HL-60 (cell line): ENCODE data around the gene TOP1.

Experiments
- DNase-seq, 2 experiments: peaks; one replicate each; pipeline ENCODE4 v3.0.0-alpha.2; 2010 to 2020; ENCODE audit warnings: low read depth in 1 of 2, low spot score in 1 of 2
- H3K27ac ChIP-seq: fragments of 250-450 bp; sonication (Bioruptor Pico); replicated peaks from 2 replicates; pipeline ENCODE4 v1.5.1; 2020; ENCODE audit warnings: mild to moderate bottlenecking, moderate library complexity
- H3K27me3 ChIP-seq: fragments of 250-450 bp; sonication (Bioruptor Pico); 2 replicates; pipeline ENCODE4 v1.5.1; 2021; ENCODE audit warnings: mild to moderate bottlenecking, moderate library complexity; ENCODE audit not compliant: insufficient read depth, poor library complexity, severe bottlenecking
- H3K4me3 ChIP-seq: replicated peaks from 2 replicates; pipeline ENCODE4 v1.5.1; 2011; ENCODE audit warnings: mild to moderate bottlenecking, control low read depth, low read length; ENCODE audit not compliant: insufficient read depth
- GABPA ChIP-seq: IDR thresholded peaks from 2 replicates; pipeline ENCODE4 v1.6.1; 2012; ENCODE audit warnings: low read depth
- POLR2AphosphoS5 ChIP-seq: IDR thresholded peaks from 2 replicates; pipeline ENCODE4 v1.6.1; 2012; ENCODE audit warnings: low read depth
- SPI1 ChIP-seq: IDR thresholded peaks from 2 replicates; pipeline ENCODE4 v1.6.1; 2012; ENCODE audit warnings: low read depth, mild to moderate bottlenecking, borderline replicate concordance
- long read RNA-seq: library from polyadenylated mRNA; unstranded; transcript quantifications from one replicate; pipeline ENCODE4 v2.0.0, GENCODE V29; 2020
- TF ChIP-seq, protein P1 (sequence below): IDR thresholded peaks from 2 replicates; pipeline ENCODE4 v1.6.1; 2012; ENCODE audit warnings: low read depth; ENCODE audit not compliant: insufficient replicate concordance
- TF ChIP-seq, protein P2 (sequence below): IDR thresholded peaks from one replicate; pipeline ENCODE4 v1.5.1; 2011; ENCODE audit warnings: low read length, control low read depth, inconsistent platforms; ENCODE audit not compliant: insufficient read depth

The TOP1 gene
- long read RNA-seq, partial matches to known transcripts = 20 of 24 reads
- long read RNA-seq, other reads (novel, unspliced or antisense) = 3 of 24 reads

DNA sequence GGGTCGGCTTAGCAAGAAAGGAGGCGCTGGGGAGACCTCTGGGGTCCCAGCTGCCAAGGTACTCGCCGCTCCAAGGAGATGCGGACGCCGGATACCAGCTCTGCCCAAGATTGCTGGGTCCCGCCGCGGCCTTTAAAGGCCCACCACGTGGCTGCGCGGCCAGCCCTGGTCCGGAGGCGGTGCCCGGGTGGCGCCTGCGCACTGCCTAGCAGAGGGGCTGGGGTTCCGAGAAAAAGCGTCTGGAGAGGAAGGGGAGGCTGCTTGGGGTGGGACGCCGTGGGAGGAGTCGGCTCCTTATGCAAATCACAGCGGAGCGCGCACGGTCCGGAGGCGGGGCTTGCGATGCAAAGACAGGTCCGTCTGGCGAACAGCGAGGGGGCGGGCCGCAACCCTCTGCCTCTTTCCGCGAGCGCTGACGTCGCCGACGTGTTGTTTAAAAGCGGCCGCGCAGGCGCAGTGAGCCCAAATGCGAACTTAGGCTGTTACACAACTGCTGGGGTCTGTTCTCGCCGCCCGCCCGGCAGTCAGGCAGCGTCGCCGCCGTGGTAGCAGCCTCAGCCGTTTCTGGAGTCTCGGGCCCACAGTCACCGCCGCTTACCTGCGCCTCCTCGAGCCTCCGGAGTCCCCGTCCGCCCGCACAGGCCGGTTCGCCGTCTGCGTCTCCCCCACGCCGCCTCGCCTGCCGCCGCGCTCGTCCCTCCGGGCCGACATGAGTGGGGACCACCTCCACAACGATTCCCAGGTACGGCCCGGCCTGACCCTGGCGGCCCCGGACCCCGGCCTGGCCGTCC is at the start of gene TOP1:
Gene TOP1, plus strand, starts transcription at position 464 of the 791 bp plus-strand sequence. Its CDS starts 246 bp downstream, at position 710.
- peak within 1 kb of the TSS; percentile 78 for H3K4me3 ChIP-seq
- peak; percentile 85 for TF ChIP-seq POLR2AphosphoS5
- no peak for TF ChIP-seq GABPA
- TF ChIP-seq SPI1 = peak; percentile 47; the same call in 1 of the 2 replicates
- TF ChIP-seq, protein P1, sequence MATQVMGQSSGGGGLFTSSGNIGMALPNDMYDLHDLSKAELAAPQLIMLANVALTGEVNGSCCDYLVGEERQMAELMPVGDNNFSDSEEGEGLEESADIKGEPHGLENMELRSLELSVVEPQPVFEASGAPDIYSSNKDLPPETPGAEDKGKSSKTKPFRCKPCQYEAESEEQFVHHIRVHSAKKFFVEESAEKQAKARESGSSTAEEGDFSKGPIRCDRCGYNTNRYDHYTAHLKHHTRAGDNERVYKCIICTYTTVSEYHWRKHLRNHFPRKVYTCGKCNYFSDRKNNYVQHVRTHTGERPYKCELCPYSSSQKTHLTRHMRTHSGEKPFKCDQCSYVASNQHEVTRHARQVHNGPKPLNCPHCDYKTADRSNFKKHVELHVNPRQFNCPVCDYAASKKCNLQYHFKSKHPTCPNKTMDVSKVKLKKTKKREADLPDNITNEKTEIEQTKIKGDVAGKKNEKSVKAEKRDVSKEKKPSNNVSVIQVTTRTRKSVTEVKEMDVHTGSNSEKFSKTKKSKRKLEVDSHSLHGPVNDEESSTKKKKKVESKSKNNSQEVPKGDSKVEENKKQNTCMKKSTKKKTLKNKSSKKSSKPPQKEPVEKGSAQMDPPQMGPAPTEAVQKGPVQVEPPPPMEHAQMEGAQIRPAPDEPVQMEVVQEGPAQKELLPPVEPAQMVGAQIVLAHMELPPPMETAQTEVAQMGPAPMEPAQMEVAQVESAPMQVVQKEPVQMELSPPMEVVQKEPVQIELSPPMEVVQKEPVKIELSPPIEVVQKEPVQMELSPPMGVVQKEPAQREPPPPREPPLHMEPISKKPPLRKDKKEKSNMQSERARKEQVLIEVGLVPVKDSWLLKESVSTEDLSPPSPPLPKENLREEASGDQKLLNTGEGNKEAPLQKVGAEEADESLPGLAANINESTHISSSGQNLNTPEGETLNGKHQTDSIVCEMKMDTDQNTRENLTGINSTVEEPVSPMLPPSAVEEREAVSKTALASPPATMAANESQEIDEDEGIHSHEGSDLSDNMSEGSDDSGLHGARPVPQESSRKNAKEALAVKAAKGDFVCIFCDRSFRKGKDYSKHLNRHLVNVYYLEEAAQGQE = no peak
- TF ChIP-seq, protein P2, sequence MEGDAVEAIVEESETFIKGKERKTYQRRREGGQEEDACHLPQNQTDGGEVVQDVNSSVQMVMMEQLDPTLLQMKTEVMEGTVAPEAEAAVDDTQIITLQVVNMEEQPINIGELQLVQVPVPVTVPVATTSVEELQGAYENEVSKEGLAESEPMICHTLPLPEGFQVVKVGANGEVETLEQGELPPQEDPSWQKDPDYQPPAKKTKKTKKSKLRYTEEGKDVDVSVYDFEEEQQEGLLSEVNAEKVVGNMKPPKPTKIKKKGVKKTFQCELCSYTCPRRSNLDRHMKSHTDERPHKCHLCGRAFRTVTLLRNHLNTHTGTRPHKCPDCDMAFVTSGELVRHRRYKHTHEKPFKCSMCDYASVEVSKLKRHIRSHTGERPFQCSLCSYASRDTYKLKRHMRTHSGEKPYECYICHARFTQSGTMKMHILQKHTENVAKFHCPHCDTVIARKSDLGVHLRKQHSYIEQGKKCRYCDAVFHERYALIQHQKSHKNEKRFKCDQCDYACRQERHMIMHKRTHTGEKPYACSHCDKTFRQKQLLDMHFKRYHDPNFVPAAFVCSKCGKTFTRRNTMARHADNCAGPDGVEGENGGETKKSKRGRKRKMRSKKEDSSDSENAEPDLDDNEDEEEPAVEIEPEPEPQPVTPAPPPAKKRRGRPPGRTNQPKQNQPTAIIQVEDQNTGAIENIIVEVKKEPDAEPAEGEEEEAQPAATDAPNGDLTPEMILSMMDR = no peak
- H3K27ac ChIP-seq = peak within 1 kb of the TSS; percentile 96
- H3K27me3 ChIP-seq = no peaks in the 10 kb centered on the region
- DNase-seq = peak; percentile 99 to 100

DNA sequence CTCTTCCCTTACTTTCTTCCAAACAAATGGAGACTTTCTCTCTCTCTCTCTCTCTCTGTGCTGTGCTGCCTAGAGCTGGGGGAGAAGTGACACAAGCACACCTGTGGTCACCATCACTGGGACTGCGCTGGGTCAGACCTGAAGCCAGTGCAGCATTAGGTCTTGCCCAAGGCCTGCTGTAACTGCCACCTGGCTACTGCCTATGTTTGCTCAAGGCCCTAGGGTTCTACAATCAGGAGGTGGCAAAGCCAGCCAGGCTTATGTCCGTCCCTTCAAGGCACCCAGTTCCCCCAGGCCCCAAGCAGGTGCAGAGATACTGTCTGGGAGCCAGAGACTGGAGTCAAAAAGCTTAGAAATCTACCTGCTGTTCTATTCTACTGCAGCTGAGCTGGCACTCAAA is 49.4 kb upstream of the TOP1 start:
- DNase-seq = no peak
- Histone ChIP-seq H3K4me3 (no peak overlapping the region), H3K27me3 (peaks cover 3% of the 10 kb centered on the region), H3K27ac (no peak overlapping the region)
- no peak for TF ChIP-seq GABPA

DNA sequence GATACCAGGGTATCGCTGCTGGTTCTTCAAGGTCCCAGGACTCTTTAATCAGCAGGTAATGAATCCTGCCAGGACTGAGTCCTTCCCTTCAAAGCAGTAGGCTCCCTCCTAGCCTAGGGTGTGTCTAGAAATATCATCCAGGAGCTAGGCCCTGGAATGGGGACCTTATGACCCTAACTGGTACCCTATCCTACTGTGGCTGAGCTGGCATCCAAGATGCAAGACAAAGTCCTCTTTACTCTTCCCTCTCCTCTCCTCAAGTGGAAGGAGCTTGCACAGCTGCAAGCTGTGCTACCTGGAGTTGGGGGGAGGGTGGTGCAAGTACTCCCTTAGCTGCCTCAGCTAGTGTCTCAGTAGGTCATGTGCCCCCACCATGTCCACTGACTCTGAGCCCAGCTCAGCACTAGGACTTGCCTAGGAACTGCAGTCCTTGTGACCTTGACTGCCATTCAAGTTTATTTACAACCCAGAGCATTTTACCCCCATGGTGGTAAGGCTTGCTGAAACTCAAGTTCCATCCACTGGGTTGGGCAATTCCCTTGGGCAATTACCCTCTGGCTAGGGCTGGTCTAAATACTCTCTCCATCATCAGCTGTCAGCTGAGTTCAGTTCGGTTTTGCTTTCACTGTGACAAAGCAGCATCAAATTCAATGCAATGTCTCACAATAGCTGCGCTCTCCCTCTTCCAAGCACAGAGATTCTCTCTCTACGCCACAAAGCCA is 48.4 kb upstream of the TOP1 start:
- Histone ChIP-seq H3K27ac (no peak overlapping the region), H3K27me3 (no peaks in the 10 kb centered on the region), H3K4me3 (no peak overlapping the region)
- TF ChIP-seq GABPA (no peak), SPI1 (no peak), POLR2AphosphoS5 (no peak)
- TF ChIP-seq, protein P1 = no peak
- TF ChIP-seq, protein P2 = no peak
- no peak for DNase-seq

DNA sequence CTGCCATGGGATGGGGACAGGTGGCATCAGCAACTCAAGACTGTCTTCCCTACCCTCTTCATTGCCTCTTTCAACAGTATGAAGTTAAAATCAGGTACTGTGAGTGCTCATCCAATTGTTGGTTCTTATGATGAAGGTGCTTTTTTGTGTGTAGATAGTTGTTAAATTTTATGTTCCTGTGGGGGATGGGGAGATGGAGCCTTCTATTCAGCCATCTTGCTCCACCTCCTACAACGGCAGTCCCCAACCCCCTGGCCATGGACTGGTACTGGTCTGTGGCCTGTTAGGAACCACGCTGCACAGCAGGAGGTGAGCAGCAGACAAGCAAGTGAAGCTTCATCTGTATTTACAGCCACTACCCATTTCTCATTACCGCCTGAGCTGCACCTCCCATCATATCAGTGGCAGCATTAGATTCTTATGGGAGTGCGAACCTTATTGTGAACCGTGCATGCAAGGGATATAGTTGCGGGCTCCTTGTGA is 47.8 kb upstream of the TOP1 start:
- DNase-seq = no peak
- Histone ChIP-seq H3K27me3 (no peaks in the 10 kb centered on the region), H3K27ac (no peak overlapping the region), H3K4me3 (no peak overlapping the region)
- TF ChIP-seq, protein P2 = no peak
- TF ChIP-seq GABPA (no peak), POLR2AphosphoS5 (no peak), SPI1 (no peak)
